ENCODE data around the gene SHB.

DNA sequence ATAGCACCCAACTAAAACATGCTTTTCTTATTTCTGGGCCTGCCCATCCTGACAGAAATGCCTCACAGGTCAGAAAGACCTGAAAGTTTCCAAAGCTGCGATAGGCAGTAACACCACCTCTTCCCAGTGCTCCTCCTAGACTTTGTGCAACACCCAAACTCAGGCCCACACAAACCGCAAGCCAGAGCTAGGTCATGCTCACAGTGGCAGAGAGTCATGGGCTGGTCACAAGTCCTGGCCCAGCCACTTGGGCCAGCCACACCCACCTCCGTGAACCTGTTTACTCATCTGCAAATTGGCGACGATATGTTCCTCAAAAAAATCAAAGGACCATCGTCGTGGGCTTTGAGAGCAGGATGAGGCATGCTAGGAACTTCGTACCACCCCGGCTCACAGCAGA is 121.0 kb downstream of the SHB start:
- TF ChIP-seq, protein P1, sequence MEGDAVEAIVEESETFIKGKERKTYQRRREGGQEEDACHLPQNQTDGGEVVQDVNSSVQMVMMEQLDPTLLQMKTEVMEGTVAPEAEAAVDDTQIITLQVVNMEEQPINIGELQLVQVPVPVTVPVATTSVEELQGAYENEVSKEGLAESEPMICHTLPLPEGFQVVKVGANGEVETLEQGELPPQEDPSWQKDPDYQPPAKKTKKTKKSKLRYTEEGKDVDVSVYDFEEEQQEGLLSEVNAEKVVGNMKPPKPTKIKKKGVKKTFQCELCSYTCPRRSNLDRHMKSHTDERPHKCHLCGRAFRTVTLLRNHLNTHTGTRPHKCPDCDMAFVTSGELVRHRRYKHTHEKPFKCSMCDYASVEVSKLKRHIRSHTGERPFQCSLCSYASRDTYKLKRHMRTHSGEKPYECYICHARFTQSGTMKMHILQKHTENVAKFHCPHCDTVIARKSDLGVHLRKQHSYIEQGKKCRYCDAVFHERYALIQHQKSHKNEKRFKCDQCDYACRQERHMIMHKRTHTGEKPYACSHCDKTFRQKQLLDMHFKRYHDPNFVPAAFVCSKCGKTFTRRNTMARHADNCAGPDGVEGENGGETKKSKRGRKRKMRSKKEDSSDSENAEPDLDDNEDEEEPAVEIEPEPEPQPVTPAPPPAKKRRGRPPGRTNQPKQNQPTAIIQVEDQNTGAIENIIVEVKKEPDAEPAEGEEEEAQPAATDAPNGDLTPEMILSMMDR (conservative IDR thresholded peaks at IDR 0.05; ENCODE audit: low read depth, low read length) = no peak
- TF ChIP-seq EZH2 (IDR thresholded peaks at IDR 0.05; ENCODE audit: borderline replicate concordance, low read depth, low read length, poor library complexity, severe bottlenecking) = no peak

Data from A673 (cell line).